Brain microvascular endothelial cell (primary cell): ENCODE measurements around the gene NYAP2.

ENCODE experiments used
- DNase-seq: peaks from one replicate; pipeline ENCODE4 v3.0.0-alpha.2; 2020
- H3K27ac ChIP-seq: fragments of 250-450 bp; sonication (Bioruptor Pico); 2 replicates; pipeline ENCODE4 v1.5.1; 2020; ENCODE audit warnings: mild to moderate bottlenecking, moderate library complexity
- H3K27me3 ChIP-seq: fragments of 250-450 bp; sonication (Bioruptor Pico); replicated peaks from 2 replicates; pipeline ENCODE4 v1.5.1; 2020; ENCODE audit warnings: mild to moderate bottlenecking
- H3K36me3 ChIP-seq: fragments of 250-450 bp; sonication (Bioruptor Pico); replicated peaks from 2 replicates; pipeline ENCODE4 v1.5.1; 2020; ENCODE audit warnings: mild to moderate bottlenecking
- H3K4me3 ChIP-seq: 2 replicates; pipeline ENCODE4 v1.5.1; 2011; ENCODE audit warnings: low read depth, mild to moderate bottlenecking, control low read depth, low read length, moderate library complexity
- CTCF ChIP-seq: IDR thresholded peaks from 2 replicates; pipeline ENCODE4 v1.5.1; 2011; ENCODE audit warnings: low read depth, mild to moderate bottlenecking, moderate library complexity, low read length, control low read depth, inconsistent platforms; ENCODE audit errors: missing control alignments
- in situ Hi-C: cut with HindIII; loops from 2 replicates; pipeline ENCODE4 v1.10.0; 2017; ENCODE audit warnings: low sequenced_read_pairs, low pct_ligation_motif_present

Gene NYAP2

GRCh38 chr2:225581135-225581534 is 181.6 kb downstream of the NYAP2 start:
- H3K4me3 ChIP-seq, result no peak overlapping the region
- H3K27me3 ChIP-seq, result no peaks in the 10 kb centered on the region
- no peak for DNase-seq
- H3K36me3 ChIP-seq, result no peaks in the 10 kb centered on the region
- no peak for TF ChIP-seq CTCF
- in situ Hi-C loops, result no loop called here
- no peak overlapping the region for H3K27ac ChIP-seq

- no peak overlapping the region for H3K27ac ChIP-seq
- no peaks in the 10 kb centered on the region for H3K27me3 ChIP-seq
- no peaks in the 10 kb centered on the region for H3K36me3 ChIP-seq
- TF ChIP-seq CTCF, result no peak
- in situ Hi-C loops, result no loop called here
- no peak overlapping the region for H3K4me3 ChIP-seq
- no peak for DNase-seq
Observed at GRCh38 chr2:225581906-225582305, 182.4 kb downstream of the NYAP2 start.

GRCh38 chr2:225582355-225583116 is 183.0 kb downstream of the NYAP2 start:
- in situ Hi-C loops, result no loop called here
- DNase-seq, result no peak
- Histone ChIP-seq H3K4me3 (no peak overlapping the region), H3K36me3 (no peaks in the 10 kb centered on the region), H3K27me3 (no peaks in the 10 kb centered on the region), H3K27ac (no peak overlapping the region)
- no peak for TF ChIP-seq CTCF

GRCh38 chr2:225584796-225585195 is 185.3 kb downstream of the NYAP2 start:
- no peak overlapping the region for H3K4me3 ChIP-seq
- DNase-seq, result no peak
- TF ChIP-seq CTCF, result no peak
- in situ Hi-C loops, result no loop called here
- H3K27ac ChIP-seq, result no peak overlapping the region
- no peaks in the 10 kb centered on the region for H3K27me3 ChIP-seq
- no peaks in the 10 kb centered on the region for H3K36me3 ChIP-seq

- no peak for TF ChIP-seq CTCF
- in situ Hi-C loops, result no loop called here
- no peaks in the 10 kb centered on the region for H3K27me3 ChIP-seq
- no peaks in the 10 kb centered on the region for H3K36me3 ChIP-seq
- H3K27ac ChIP-seq, result no peak overlapping the region
- no peak for DNase-seq
- H3K4me3 ChIP-seq, result no peak overlapping the region
Observed at GRCh38 chr2:225590932-225591331, 191.4 kb downstream of the NYAP2 start.

- Histone ChIP-seq H3K36me3 (no peaks in the 10 kb centered on the region), H3K4me3 (no peak overlapping the region), H3K27ac (no peak overlapping the region), H3K27me3 (no peaks in the 10 kb centered on the region)
- in situ Hi-C loops, result no loop called here
- DNase-seq, result peak; percentile 60
- peak; percentile 44 for TF ChIP-seq CTCF
Observed at GRCh38 chr2:225597911-225598310, 198.4 kb downstream of the NYAP2 start.
